DLD1 (cell line): ENCODE results near the gene SPDYE4.

Experiments used
- in situ Hi-C: cut with HindIII; loops from 2 replicates; pipeline ENCODE4 v1.10.0; 2017; ENCODE audit warnings: low sequenced_read_pairs

The SPDYE4 gene

DNA sequence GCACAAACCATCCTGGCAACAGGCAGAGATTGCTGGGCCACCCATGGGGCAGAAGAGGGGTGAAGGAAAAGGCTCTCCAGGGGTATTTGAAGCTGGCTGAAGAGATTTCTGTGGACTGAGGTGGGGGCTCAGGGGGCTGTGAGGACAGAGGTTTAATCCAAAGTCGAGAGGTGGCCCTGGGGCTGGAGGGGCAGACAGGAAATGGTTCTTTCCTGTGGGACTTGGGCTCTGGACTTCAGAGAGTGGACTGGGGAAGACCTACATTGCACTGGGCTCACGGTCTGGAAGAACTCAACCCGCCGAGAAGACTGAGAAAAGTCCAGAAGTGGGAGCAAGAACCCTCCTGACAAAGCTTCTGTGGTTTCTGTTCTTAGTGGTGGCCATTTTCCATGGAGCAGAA is 16.6 kb downstream of the SPDYE4 start:
- in situ Hi-C loops: no loop called here

DNA sequence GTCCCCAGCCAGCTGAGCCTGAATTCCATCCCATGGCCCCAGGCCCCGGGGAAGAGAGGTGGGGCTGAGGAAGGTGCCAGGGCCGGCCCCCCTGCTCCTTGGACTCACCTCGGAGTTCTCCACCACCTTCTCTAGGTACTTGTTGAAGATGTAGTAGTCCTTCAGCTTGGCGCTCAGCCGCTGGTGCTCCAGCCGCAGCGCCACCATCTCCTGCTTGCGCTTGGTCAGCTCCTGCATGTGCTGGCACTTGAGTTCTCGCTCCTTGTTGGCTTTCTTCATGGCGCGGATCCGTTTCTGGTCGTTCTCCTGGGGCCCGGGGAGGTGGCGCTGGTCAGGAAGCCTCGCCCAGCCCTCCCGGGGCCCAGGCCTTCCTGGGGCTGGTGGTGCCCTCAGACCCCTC is 17.0 kb downstream of the SPDYE4 start:
- in situ Hi-C loops: no loop called here

DNA sequence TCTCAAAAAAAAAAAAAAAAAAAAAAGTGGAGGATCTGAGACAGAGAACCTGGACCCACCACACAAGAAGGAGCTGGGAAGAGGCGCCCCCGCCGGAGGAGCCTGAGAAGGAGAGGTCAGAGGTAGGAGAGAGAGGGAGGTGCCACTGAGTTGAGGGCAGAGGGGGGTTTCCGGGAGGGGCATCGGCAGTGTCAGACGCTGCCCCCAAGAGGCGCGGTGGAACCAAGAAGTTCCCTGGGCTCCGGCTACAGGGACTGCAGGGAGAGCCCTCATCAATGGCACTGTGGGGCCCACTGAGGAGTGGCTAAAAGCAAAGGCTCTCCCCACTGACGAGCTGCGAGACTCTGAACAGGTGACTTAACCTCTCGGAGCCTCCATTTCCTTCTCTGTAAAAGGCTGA is 17.9 kb downstream of the SPDYE4 start:
- in situ Hi-C loops: no loop called here

DNA sequence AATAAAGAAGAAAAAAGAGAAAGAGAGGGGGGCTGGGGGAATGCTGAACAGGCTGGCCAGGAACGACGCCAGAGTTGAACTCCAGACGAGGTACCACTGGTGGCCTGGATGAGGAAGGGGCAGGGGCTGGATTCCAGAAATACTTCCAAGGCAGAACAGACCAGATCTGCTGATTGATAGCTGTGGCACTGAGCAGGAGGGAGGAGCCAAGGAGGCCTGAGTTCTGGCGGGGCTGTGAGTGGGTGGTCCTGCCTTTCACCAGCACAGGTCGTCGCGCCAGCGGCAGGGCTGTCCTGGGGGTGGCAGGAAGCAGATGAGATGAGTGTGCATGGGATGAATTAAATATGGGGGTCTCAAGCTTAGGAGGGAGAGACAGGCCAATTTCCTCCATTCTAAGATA is 19.2 kb downstream of the SPDYE4 start:
- in situ Hi-C loops: no loop called here

DNA sequence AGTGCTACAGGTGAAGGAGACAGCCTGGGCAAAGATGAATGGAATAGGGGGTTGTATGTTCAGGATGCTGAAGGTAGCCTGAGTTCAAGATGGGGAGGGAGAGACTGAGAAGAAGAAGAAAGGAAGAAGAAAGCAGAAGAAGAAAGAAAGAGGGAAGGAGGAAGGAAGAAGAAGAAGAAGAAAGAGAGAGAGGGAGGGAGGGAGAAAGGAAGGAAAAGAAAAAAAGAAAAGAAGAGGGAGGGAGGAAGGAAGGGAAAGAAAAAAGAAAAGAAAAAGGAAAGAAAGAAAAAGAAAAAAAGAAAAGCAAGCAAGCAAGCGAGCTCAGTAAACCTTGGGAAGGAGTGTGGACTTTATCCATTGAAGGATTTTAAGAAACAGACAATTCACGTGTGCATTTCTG is 21.6 kb downstream of the SPDYE4 start:
- in situ Hi-C loops: no loop called here

DNA sequence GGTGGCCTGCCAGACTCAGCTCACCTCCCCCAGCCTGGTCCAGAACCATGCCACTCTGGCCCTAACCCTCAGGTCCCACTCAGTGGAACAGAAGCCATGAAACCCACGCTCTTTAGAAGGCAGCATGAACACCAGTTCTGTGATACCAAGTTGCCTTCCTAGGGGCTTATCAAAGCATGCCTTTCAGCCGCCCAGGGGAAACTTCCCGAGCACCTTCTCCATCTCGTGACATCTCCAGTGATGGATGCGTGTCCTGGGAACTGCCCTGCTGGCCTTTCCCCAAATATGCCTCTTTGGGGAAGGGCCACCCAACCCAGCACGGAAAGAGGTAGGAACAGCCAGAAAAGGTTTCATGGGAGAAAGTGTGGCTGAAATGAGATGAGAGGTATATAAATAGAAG is 22.0 kb downstream of the SPDYE4 start:
- in situ Hi-C loops: no loop called here

DNA sequence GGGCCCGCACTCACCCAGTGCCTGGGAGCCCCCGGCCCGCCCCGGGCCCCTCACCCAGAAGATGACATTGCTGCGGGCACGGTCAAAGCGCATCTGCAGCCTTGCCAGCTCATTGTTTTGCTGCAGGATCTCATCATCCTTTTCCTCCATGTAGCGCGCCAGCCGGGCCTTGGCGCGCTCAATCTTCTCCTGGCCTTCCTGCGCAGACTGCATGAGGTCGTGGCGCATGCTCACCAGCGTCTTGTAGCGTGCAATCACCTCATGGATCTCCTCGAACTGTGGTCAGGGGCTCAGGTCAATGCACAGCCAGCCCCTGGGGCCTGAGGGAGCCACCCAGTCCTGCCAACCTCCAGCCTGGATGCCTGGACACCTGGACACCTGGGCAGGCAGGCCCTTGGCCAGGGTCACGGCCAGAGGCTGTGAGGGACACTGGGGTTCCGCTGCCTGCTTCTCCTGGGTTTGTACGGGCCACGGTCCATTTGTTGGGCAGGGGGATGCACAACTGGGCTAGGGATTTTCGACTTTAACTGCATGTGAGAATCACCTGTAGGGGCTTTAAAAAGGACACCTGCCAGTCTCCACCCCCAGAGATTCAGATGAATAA is 22.9 kb downstream of the SPDYE4 start:
- in situ Hi-C loops: no loop called here

DNA sequence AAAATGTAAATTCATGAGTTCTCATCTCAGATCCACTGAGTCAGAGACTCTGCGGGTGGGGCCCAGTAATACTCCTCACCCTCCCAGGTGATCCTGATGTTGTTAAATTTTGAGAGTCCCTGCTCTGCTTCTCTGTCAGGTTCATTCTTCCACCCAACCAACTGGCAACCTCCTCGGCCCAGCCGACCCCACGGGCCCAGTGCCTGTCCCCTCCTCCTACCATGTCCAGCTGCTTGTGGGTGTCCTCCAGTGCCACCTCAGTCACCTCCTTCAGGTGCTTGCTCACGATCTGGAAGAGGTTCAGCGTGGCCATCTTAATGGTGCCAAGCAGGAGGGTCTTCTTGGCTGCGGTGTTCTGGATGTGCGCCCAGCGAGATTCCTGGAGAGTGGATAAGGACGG is 23.5 kb downstream of the SPDYE4 start:
- in situ Hi-C loops: no loop called here

DNA sequence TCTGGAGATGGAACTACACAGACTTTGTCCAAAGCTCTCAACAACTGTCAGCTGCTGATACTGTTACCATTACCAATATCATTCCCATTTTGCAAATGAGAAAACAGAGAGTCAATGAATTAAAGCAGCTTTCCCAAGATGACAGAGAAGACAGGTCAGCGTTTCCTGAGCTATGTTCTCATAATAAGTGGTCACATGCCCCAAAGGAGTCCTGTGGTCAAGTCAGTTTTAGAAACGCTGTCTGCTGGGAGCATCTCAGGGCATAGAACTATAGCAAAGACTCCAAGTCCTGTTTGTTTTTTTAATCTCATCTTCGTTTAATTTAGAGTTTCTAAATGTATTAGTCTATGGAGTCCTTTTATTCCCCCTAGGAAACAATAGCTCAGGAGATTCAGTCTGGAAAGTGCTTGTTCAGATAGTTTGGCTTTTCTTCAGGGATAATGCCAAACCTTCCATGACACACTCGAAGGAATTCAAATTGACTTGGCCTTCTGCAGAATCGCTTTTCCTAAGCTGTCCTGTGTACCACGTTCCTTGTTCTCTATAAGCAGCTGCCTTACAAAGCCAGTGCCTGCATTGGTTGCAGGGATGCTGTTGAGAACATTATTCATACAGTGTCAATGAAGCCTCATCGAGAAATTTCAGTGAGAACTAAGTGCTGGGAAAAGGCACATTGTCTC is 25.8 kb downstream of the SPDYE4 start:
- in situ Hi-C loops: no loop called here

DNA sequence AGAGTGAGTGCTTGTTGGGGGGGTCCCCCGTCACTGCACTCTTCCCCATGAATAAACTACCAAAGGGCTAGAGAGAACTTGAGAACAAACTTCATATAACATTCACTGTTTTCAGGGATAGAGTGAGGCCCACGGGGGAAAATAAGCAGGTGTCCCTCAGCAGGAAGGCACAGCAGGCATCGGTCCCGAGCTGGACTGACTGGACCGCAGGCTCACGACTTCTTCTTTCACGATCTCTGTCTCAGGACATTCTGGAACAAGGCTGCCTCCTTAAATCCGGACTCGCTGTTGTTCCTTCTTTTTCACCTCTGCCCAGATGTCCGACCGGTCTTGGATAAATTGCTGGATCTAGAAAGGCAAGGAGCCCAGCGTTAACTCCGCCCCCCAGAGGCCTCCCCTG is 28.5 kb downstream of the SPDYE4 start:
- in situ Hi-C loops: no loop called here

DNA sequence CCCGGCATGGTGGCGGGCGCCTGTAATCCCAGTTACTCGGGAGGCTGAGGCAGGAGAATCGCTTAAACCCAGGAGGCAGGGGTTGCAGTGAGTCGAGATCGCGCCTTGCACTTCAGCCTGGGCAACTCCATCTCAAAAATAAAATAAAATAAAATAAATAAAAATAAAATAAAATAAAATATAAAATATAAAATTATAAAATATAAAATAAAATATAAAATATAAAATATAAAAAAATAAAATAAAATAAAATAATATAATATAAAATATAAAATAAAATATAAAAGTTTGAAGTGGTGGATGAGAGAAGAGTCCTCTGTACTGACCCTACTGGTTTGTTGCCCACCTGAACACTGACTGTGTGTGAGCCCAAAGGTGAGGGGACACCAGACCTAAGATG is 28.9 kb downstream of the SPDYE4 start:
- in situ Hi-C loops: no loop called here

DNA sequence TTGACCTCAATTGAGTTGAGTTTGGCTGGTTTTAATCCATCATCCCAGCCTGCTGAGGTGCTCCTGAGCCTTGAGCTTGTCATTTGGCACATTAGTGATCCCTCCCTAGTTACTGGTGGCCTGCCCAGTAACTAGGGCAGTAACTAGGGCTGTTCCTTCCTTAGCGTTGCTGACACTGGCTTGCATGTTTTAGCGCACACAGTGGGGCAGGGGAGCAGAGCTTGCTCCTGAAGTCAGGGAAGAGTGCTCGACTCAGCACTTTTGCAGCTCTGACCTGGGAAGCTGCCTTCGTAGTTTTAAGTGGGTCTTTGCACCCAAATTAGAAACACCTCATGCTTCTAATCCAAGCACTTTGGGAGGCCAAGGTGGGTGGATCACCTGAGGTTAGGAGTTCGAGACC is 29.4 kb downstream of the SPDYE4 start:
- in situ Hi-C loops: no loop called here

DNA sequence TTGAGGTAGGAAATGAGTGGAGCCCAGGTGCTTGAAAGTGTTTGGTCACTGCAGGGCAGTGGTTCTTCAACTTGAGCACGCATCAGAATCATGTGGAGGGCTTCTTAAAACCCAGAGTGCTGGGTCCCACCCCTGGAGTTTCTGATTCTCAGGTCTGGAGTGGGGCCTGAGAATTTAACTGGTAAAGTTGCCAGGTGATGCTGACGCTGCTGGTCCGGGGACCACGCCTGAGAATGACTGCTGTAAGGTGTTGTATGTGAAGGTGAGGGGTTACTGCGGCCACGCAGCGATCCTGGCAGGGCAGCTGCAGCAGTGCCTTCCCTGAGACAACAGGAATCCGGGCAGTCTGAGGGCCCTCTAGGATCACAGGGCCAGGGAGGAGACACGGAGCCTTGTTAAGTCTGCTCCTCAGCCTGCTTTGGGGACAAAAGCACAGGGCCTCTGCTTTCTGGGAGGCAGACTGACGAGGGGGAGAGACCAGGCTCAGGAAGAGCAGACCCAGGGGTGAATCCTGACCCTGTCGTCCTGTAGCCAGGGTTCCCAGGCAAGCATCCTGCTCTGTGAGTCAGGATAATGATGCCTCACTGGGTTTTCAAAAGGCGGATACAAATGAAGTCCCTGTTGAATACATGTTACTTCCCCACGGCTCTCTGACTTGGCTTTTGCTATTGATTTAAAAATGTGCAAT is 30.0 kb downstream of the SPDYE4 start:
- in situ Hi-C loops: no loop called here

DNA sequence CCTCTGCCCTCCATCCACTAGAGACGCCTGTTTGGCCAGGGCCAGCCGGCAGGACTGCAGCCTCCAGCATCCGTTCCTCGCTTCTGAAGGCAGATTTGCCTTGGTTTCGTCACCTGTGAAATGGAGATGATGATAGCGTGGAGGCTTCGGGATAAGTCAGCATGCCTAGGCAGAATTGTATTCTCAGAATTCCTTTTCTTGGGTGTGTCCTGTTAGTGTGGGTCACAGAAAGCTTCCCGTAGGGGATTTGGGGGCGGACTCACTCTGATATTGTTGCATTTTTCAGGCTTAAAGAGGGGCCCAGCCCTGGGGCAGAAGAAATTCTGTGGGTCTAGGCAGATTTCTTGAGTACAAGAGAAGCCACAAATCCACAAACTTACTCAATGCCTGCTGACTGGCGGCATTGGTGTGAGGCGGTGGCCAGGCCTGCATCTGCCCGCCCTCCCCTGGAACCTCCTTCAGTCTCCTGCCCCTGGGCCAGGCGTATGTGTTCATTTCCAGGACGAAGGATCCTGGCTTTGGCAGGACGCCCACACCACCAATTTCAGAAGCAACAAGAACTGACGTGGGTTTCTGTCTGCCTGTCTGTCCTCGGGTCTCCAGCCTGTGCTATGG is 31.3 kb downstream of the SPDYE4 start:
- in situ Hi-C loops: no loop called here

DNA sequence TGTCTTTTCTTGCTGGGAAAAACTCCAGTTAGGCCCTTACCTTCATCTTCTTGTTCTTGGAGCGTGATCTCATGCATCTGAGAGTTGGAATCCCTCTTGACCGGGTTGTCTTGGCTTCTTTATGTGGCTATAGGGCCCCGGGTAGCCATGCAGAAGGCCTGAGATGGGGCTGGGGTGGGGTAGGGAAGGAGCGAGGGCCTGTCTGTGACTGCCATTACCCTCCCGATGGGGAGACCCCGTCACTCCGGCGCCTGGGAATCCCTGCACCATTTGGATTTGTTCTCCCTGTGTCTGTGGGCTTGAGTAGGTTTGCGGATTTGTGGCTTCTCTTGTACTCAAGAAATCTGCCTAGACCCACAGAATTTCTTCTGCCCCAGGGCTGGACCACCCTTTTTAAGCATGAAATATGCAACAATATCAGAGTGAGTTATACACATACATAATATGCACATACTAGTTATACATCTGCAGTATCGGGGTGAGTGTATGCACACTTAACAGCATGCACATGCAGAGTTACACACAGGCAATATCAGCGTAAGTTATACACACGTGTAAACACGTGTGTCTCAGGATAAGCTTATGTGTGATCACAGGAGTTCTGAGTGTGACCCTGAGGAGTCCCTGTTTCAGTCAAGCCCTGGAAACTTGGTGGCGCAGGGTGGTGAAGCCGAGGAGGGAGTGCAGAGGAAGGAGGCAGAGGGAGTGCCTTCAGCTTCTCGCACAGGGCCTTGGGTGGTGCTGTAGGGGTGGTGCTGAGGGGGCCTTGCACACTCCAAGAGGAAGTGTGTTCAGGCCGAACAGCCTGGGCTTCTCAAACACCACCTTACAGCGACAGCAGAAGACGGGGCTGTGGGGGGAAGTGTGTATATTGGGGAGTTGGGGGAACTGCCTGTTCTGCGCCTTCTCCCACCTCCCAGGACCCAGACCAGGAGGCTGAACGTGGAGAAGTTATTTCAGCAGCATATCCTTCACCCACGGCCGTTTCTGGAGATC is 32.2 kb downstream of the SPDYE4 start:
- in situ Hi-C loops: no loop called here

DNA sequence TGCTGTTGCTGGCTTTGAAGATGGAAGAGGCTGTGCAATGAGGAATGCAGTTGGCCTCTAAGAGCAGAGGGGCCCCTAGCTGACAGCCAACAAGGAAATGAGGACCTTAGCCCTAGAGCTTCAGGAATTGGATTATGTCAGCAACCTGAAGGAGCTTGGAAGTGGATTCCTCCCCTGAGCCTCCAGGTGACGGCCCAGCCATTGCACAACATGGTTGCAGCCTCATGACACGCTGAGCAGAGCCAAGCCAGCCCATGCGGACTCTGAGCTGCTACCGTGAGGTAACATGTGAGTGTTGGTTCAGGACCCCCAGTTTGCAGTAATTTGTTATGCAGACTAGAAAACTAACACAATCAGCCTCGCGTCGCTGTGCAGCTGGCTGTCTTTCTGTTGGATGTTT is 33.9 kb downstream of the SPDYE4 start:
- in situ Hi-C loops: no loop called here

DNA sequence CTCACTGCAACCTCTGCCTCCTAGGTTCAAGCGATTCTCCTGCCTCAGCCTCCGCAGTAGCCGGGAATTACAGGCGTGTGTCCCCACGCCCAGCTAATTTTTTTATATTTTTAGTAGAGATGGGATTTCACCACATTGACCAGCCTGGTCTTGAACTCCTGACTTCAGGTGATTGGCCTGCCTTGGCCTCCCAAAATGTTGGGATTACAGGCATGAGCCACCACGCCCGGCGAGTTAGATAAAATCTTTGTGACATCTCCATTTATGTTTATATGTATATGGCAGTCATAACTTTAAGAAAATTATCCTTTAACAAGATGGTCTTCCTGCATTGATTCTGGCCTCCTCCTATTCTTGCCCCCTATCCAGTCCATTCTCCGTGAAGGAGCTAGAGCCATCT is 37.8 kb downstream of the SPDYE4 start:
- in situ Hi-C loops: no loop called here

DNA sequence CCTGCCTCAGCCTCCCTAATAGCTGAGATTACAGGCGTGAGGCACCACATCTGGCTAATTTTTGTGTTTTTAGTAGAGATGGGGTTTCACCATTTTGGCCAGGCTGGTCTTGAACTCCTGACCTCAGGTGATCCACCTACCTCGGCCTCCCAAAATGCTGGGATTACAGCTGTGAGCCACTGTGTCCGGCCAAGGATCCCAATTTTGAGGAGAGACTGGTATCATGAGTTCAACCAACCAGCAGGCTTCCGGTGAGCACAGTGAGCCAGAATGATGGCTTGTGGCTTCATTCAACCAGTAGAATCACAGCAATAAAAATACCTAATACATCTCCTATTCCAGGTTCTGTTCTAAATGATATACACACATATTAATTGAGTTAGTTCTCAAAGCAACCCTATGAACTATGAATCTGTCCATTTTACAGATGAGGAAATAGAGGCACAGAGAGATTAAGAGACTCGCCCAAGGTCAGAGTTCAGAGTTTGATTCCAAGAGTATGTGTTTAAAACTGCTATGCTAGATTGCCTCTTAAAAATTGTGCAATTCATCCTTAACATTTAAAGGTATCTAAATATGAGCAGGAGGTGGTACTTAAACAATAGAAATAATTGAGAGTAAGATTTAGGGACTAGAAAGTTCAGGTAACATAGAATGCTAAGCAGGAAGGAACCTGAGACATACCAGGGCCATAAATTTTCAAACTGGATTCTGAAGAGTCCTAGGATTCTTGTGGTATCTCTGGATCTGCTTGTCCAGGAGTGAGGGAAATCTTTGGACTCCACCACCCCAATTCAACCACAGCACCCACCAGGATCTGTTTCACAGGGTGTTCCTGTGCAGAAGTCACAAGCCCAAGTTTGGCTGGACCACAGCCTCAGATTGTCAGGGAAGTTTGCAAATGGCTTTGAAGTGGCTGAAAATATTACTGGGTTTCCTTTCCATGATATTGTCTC is 38.8 kb downstream of the SPDYE4 start:
- in situ Hi-C loops: no loop called here

DNA sequence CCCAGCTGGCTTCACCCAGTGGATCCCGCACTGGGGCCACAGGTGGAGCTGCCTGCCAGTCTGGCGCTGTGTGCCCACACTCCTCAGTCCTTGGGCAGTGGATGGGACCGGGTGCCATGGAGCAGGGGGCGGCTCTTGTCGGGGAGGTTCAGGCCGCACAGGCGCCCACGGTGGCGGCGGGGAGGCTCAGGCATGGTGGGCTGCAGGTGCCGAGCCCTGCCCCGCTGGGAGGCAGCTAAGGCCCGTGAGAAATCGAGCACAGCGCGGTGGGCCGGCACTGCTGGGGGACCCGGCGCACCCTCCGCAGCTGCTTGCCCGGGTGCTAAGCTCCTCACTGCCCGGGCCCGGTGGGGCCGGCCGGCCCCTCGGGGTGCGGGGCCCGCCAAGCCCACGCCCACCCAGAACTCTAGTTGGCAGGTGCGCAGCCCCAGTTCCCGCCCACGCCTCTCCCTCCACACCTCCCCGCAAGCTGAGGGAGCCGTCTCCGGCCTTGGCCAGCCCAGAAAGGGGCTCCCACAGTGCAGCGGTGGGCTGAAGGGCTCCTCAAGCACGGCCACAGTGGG is 40.3 kb downstream of the SPDYE4 start:
- in situ Hi-C loops: no loop called here
